Measurements from ENCODE around the gene GPC1.

DNA sequence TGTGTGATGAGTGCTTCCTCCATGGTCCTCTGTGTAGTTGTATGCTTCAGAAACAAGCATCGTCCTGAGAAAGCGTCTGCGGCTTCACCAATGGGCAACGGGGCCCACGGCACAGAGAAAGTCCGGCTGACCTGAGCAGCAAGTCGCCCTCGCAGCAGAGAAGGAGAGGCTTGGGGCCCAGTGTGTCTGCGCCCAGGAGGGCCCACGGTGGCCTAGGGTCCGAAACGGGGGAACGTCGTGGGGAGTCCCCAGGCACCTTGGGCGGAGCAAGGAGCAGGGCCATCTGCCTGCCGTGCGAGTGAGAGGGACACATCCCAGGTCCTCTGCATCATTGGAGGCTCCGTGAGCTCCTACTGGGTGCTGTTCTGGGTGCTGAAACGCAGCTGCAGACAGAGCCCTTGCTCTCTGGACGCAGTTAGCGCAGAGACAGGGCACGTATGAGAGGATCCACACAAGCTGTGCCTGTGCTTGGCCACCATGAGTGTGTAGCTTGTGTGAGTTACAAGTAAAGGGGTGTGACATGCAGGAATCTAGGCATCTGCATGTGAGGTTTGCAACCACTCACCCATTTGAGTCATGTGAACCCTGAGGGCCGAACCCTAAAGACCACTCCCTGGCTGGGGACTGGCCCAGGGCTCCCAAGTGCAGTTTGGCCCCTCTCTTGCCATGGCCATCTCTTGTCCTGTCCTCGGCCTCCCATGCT lies 10.6 kb downstream of the GPC1 start:
- TF ChIP-seq, protein P1, sequence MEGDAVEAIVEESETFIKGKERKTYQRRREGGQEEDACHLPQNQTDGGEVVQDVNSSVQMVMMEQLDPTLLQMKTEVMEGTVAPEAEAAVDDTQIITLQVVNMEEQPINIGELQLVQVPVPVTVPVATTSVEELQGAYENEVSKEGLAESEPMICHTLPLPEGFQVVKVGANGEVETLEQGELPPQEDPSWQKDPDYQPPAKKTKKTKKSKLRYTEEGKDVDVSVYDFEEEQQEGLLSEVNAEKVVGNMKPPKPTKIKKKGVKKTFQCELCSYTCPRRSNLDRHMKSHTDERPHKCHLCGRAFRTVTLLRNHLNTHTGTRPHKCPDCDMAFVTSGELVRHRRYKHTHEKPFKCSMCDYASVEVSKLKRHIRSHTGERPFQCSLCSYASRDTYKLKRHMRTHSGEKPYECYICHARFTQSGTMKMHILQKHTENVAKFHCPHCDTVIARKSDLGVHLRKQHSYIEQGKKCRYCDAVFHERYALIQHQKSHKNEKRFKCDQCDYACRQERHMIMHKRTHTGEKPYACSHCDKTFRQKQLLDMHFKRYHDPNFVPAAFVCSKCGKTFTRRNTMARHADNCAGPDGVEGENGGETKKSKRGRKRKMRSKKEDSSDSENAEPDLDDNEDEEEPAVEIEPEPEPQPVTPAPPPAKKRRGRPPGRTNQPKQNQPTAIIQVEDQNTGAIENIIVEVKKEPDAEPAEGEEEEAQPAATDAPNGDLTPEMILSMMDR (IDR thresholded peaks at IDR 0.05) = no peak
- no peak for TF ChIP-seq POLR2A (IDR thresholded peaks at IDR 0.05)

All from uterus (tissue), 2 donors.